Muscle of arm (tissue), 12 donors: ENCODE measurements around the gene EEF1AKMT4. TPM values are rescaled to one million over a fixed set of nuclear protein-coding genes. Genes with fewer than 3 reads are reported as not detected.

Source experiments
- DNase-seq: peaks from one replicate; pipeline ENCODE4 v3.0.0-alpha.2; 2013
- polyA plus RNA-seq, 12 donors: library from polyadenylated mRNA; unstranded; fragments of 120-200 nt; gene quantifications; one replicate each; pipeline ENCODE4 v1.2.1, GENCODE V29; 2013; ENCODE audit not compliant: insufficient read length in 12 of 12

The EEF1AKMT4 gene
- polyA plus RNA-seq, 12 donors: 0.84 to 2.5 (median 1.4) TPM; not detected in 2

GRCh38 chr3:184234671-184235380 lies 14.6 kb upstream of the EEF1AKMT4 start:
- no peak for DNase-seq

GRCh38 chr3:184235381-184236032 lies 14.0 kb upstream of the EEF1AKMT4 start:
- DNase-seq: no peak

- DNase-seq: no peak
Observed at GRCh38 chr3:184236033-184236410, 13.4 kb upstream of the EEF1AKMT4 start.

- DNase-seq: no peak
Observed at GRCh38 chr3:184236636-184237035, 12.8 kb upstream of the EEF1AKMT4 start.

- no peak for DNase-seq
Observed at GRCh38 chr3:184237211-184237610, 12.3 kb upstream of the EEF1AKMT4 start.

GRCh38 chr3:184237807-184238206 lies 11.7 kb upstream of the EEF1AKMT4 start:
- no peak for DNase-seq

- no peak for DNase-seq
Observed at GRCh38 chr3:184238246-184238818, 11.1 kb upstream of the EEF1AKMT4 start.

GRCh38 chr3:184239221-184239620 lies 10.3 kb upstream of the EEF1AKMT4 start:
- DNase-seq: no peak

GRCh38 chr3:184239708-184240107 lies 9.8 kb upstream of the EEF1AKMT4 start:
- DNase-seq: no peak

GRCh38 chr3:184240384-184241140 lies 8.9 kb upstream of the EEF1AKMT4 start:
- DNase-seq: peak; percentile 34

GRCh38 chr3:184241141-184241446 lies 8.4 kb upstream of the EEF1AKMT4 start:
- DNase-seq: no peak

- DNase-seq: no peak
Observed at GRCh38 chr3:184241447-184242296, 7.8 kb upstream of the EEF1AKMT4 start.

GRCh38 chr3:184242297-184242685 lies 7.2 kb upstream of the EEF1AKMT4 start:
- DNase-seq: no peak

GRCh38 chr3:184248454-184249411 lies 739 bp upstream of the EEF1AKMT4 start, which contains the start of gene ALG3:
ALG3 (minus strand) TSS chr3:184248962; CDS start chr3:184248940, 22 bp downstream.
- DNase-seq: peak; percentile 91

- DNase-seq: peak; percentile 61
Observed at GRCh38 chr3:184250167-184250828, 826 bp downstream of the EEF1AKMT4 start.

GRCh38 chr3:184255291-184256039 lies 6.0 kb downstream of the EEF1AKMT4 start:
- DNase-seq: no peak

GRCh38 chr3:184257083-184257915 lies 7.8 kb downstream of the EEF1AKMT4 start:
- DNase-seq: no peak

GRCh38 chr3:184258926-184259325 lies 9.5 kb downstream of the EEF1AKMT4 start:
- DNase-seq: no peak
